ENCODE results near the gene AGBL1.
A peak's percentile ranks its signal among the peaks of the same experiment; 100 is the strongest.

The AGBL1 gene

DNA sequence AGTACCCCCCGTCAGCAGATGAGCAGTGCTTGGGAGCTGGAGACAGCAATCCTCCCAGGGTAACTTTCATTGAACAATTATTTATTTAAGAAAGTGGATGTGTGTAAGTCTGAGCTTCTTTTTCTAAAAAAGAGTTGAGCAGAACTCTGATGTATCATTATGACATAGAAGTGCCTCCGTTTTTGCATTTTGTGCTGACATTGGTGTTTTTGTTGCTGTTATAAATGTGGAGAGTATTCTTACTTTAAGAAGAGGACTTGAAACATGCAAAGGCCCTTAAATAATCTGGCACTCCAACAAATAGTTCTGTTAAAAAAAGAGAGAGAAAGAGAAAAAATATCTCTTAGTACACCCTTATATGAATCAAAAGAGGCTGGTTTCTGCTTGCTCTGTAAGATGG is 217.1 kb downstream of the AGBL1 start:
- H3K27ac Mint-ChIP-seq, result no peak overlapping the region
- H3K4me1 Mint-ChIP-seq, result no peaks in the 10 kb centered on the region
- no peaks in the 10 kb centered on the region for H3K27me3 Mint-ChIP-seq
- H3K4me3 Mint-ChIP-seq, result no peak overlapping the region
- no peaks in the 10 kb centered on the region for H3K9me3 Mint-ChIP-seq
- ATAC-seq, result no peak
- DNase-seq, result no peak

DNA sequence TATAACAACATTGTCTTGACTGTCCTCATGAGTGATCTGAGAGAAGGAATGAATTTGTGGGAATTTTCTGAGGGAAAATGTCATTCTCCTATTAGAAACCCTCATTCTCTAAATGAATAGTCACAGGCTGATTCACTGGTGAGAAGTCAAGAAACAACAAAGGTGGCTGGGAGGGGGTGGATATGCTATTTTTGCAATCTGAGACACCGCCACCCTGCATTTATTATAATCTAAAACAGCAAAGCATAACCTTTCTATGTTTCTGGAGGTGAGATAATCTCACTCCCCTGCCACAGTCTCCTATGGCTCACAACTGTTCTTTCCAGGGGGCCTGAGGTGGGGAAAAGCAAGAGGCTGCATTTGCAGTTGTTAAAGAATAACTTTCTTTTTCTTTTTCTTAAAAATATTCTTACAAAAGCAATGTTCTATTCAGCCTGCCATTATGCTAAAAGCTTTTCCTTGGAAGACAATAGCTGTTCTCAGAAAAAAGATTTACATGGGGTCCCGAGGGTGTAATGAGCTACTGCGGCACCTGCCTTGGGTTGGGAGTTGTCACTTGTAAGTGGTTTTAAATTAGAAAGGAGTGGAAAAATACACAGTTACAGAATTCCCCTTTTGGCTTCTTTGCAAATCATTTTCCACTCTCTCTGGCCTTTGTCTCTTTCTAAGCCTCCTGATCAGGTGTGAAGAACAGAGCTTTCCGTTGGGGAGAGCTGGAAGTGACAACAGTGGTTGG is 220.9 kb downstream of the AGBL1 start:
- Mint-ChIP-seq H3K27ac (peak overlapping the region in 1 of 2 donors; percentile 28), H3K9me3 (no peaks in the 10 kb centered on the region), H3K27me3 (peaks cover 6% of the 10 kb centered on the region), H3K4me1 (no peaks in the 10 kb centered on the region), H3K4me3 (no peak overlapping the region)
- no peak for ATAC-seq
- DNase-seq, result no peak

DNA sequence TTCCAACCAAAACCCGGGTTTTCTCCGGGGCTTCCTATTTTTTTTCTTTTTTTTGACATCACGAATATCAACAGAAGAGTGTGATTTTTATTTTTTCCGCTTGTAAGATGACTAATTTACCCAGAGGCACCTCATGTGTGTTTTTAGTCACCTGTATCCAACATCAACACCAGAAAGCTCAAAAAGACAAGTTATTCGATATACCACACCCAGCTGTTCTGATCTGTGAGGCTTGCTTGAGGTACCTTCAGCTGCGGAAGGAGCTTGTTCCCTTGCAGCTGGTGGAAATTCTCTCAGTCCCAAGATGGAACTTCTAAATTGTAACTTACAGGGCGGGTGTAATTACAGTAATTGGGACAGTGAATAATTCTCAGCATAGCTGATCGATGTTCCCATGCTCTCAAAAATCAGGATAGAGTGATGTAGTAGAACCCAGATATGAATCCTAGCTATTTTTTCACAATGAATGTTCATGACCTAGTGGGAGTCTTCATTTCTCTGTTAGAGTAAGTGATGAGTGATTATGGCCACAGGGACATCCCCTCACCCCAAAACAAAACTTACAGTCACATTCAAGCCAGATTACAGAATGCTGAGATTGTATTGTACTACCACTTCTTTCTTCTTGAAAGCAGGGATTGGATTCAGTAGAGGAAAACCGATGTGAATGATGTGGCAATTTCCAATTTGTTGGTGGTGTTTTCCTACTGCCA is 232.1 kb downstream of the AGBL1 start:
- peaks cover 0 to 1% of the 10 kb centered on the region in 2 donors for H3K9me3 Mint-ChIP-seq
- H3K4me3 Mint-ChIP-seq, result no peak overlapping the region
- peaks cover 18% of the 10 kb centered on the region for H3K27me3 Mint-ChIP-seq
- no peak for DNase-seq
- no peak overlapping the region for H3K27ac Mint-ChIP-seq
- peaks cover 8% of the 10 kb centered on the region for H3K4me1 Mint-ChIP-seq
- no peak for ATAC-seq

DNA sequence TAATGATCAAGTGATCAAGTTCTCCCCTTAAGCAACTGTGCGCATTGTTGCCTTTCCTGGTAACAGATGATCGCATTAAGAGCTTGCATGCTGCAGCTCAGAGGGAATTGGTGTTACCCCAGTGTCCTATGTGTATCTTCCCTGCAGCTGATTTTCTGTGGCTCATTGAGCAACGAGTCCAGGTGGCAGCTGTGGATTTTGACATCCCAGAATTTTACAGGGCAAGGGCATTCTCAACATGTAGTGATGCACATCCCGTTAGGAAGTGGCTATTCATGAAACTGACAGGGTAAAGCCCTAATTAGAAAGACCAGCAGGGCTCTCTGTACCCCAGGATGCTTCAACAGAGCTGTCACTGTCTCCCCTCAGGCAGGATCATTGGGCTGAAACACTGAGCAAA is 232.8 kb downstream of the AGBL1 start:
- Mint-ChIP-seq H3K4me1 (peaks cover 14% of the 10 kb centered on the region), H3K27me3 (peaks cover 25% of the 10 kb centered on the region), H3K4me3 (no peak overlapping the region), H3K27ac (no peak overlapping the region), H3K9me3 (peaks cover 0 to 8% of the 10 kb centered on the region in 2 donors)
- ATAC-seq (no peak), DNase-seq (no peak)

GRCh38 chr15:86316216-86316615 is 236.5 kb downstream of the AGBL1 start:
- Mint-ChIP-seq H3K9me3 (peaks cover 0 to 8% of the 10 kb centered on the region in 2 donors), H3K4me3 (no peak overlapping the region), H3K27me3 (peaks cover 12% of the 10 kb centered on the region), H3K4me1 (peaks cover 14% of the 10 kb centered on the region), H3K27ac (no peak overlapping the region)
- ATAC-seq, result no peak
- no peak for DNase-seq

DNA sequence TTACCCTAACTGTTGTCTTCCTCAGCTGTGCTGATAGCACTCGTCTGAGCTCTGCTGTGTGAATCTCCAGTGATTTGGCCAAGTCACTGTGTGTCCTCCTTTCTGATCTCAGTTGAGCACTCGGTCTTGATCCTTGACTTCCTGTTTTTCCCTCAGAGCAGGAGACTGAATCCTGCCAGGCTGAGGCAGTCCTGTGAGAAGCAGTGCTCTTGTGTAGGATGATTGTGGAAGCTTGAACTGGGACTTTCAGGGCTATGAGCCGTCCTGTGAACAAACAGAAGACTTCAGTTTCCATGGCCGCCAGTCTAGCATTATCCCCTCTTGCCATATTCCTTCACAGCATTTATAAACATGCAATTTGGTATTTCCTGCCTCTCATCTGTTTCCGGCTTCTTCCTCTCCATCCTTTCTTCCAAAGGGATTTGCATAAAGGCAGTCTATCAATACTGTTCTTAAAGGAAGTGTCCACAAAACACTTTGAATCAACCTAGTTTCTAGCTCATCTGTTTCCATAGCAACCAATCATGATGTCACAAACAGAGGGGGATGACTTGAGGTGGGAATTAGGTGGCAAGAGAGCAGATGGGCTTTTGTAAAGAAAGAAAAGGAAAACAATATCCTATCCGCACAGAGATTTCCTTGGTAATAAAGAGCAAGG is 237.2 kb downstream of the AGBL1 start:
- Mint-ChIP-seq H3K9me3 (peaks cover 0 to 8% of the 10 kb centered on the region in 2 donors), H3K4me3 (no peak overlapping the region), H3K4me1 (peaks cover 14% of the 10 kb centered on the region), H3K27me3 (peaks cover 12% of the 10 kb centered on the region), H3K27ac (no peak overlapping the region)
- DNase-seq (no peak), ATAC-seq (no peak)

GRCh38 chr15:86317384-86317740 is 237.7 kb downstream of the AGBL1 start:
- ATAC-seq, result no peak
- Mint-ChIP-seq H3K4me1 (peaks cover 14% of the 10 kb centered on the region), H3K9me3 (peaks cover 0 to 8% of the 10 kb centered on the region in 2 donors), H3K27me3 (peaks cover 12% of the 10 kb centered on the region), H3K27ac (no peak overlapping the region), H3K4me3 (no peak overlapping the region)
- DNase-seq, result no peak

- no peaks in the 10 kb centered on the region for H3K4me1 Mint-ChIP-seq
- no peaks in the 10 kb centered on the region for H3K9me3 Mint-ChIP-seq
- no peaks in the 10 kb centered on the region for H3K27me3 Mint-ChIP-seq
- H3K27ac Mint-ChIP-seq, result no peak overlapping the region
- H3K4me3 Mint-ChIP-seq, result no peak overlapping the region
- no peak for DNase-seq
- ATAC-seq, result no peak
These were observed 243.0 kb downstream of the AGBL1 start for GRCh38 chr15:86322629-86323028.

DNA sequence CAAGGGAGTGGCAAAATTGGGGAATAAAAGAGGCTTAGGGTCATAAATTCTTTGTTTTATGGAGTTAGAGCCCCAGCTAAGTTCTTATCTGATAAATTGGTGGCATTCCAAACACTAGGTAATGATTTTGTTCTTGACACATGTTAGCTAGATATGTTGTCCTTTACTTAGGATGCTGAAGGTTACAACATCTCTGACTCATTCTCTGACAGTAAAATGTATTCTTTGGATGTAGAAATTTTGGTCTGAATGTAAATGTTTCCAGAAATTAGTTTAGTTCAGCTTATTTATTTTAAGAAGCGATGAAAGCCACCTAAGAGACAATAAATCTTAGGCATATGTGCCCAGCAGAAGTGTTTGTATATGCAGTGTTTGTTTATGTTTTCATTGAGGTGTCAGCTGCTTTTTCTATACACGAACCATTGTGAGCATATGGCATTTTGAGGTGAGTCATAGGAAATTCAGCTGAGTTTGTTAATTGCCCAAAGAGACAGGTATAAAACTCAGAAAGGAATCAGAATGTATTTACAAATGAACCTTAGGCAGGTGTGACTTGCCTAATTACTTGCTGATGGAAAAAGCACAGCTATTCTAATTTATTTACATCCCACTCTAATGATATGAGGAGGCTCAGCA is 247.7 kb downstream of the AGBL1 start:
- no peak for DNase-seq
- H3K27ac Mint-ChIP-seq, result no peak overlapping the region
- ATAC-seq, result no peak
- no peak overlapping the region for H3K4me3 Mint-ChIP-seq
- no peaks in the 10 kb centered on the region for H3K27me3 Mint-ChIP-seq
- H3K9me3 Mint-ChIP-seq, result peaks cover 0 to 5% of the 10 kb centered on the region in 2 donors
- no peaks in the 10 kb centered on the region for H3K4me1 Mint-ChIP-seq

DNA sequence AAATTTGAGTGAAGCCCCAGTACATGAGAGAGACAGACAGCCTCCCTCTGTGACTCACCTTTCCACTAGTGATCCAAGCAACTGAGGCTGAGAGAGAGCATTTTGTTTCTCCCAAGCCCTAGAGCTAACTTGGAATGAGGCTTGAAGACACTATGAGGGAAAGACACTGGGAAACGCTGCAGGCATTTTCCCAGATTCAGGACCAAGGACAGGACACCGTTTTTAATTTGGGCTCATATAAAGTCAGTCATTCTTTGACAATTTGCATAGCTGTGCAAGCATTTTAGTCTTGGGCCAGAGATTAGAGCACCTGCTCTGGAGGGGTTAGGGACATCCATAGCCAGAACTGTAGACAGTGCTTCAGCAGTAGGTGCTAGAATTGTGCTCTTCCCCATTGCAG is 249.0 kb downstream of the AGBL1 start:
- Mint-ChIP-seq H3K27ac (no peak overlapping the region), H3K4me1 (no peaks in the 10 kb centered on the region), H3K4me3 (no peak overlapping the region), H3K9me3 (peaks cover 0 to 5% of the 10 kb centered on the region in 2 donors), H3K27me3 (no peaks in the 10 kb centered on the region)
- ATAC-seq (no peak), DNase-seq (no peak)

DNA sequence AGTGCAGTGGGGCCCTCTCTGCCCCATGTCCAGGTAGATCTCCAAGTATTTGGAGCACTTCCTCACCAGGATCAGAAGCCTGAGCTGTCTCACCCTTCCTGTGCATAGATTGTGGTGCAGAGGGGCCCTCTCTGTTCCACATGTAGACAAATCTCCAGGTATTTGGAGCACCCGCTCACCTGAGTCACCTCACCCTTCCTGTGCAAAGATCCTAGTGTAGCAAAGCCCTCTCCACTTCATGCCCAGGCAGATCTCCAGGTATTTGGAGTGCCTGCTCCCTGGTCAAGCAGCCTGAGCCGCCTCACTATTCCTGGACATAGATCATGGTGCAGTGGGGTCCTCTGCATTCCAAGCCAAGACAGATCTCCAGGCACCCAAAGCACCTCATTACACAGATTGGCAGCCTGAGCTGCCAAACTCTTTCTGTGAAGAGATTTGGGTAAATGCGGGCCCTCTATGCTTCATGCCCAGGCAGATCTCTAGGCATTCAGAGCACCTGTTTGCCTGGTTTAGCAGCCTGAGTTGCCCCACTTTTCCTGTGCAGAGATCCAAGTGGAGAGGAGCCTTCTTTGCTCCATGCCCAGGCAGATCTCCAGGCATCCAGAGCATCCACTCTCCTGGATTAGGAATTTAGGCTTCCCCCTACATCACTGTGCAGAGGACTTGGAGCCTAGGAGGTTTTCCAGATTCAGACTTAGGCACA is 249.8 kb downstream of the AGBL1 start:
- Mint-ChIP-seq H3K9me3 (peaks cover 5 to 6% of the 10 kb centered on the region in 2 donors), H3K27ac (peak overlapping the region in 1 of 2 donors; percentile 61), H3K4me1 (no peaks in the 10 kb centered on the region), H3K4me3 (no peak overlapping the region), H3K27me3 (no peaks in the 10 kb centered on the region)
- DNase-seq, result no peak
- ATAC-seq, result no peak

DNA sequence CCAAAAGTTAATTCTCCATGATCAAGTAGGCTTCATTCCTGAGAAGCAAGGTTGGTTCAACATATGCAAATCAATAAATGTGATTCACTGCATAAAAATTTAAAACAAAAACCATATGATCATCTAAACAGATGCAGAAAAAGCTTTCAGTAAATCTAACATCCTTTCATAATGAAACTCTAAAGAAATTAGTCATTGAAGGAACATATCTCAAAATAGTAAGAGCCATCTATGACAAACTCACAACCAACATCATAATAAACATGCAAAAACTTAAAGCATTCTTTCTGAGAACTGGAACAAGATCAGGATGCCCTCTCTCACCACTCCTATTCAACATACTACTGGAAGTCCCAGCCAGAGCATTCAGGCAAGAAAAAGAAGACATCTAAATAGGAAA is 254.1 kb downstream of the AGBL1 start:
- Mint-ChIP-seq H3K27ac (no peak overlapping the region), H3K27me3 (no peaks in the 10 kb centered on the region), H3K4me1 (no peaks in the 10 kb centered on the region), H3K9me3 (peaks cover 5 to 15% of the 10 kb centered on the region in 2 donors), H3K4me3 (no peak overlapping the region)
- DNase-seq (no peak), ATAC-seq (no peak)

DNA sequence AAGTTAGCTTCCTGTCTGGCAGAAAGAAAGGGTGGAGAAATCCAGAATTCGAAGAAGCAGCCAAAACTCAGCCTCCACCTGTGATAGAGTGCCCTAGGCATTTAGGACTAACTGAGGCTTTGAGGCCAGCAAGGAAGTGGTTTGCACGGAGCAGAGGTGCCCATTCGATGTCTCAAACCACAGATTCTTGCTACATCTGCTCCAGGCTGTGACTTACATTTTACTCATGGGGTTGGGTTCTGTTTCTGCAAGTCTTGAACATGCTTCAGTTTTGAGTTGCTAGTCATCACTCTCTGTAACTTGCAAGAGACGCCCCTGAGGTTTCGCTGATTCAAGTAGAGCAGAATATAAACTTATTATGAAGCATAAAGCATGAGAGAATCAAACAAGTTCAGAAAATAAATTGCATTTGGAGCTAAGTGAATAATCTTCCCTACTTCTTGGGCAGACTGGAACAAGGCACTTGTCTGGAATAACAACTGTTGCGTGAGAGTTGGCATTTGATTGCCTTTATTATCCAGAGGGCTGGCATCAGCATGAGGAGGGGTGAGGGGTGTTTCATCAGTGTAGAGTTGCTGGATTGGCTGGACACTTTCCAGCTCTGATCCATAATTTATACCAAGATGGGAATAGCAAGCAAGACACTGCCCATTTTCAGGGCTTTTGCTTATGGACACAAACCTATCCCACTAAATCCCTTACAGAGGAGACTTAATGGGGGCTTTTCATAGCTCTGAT is 256.5 kb downstream of the AGBL1 start:
- H3K27ac Mint-ChIP-seq, result no peak overlapping the region
- H3K27me3 Mint-ChIP-seq, result no peaks in the 10 kb centered on the region
- H3K4me3 Mint-ChIP-seq, result no peak overlapping the region
- H3K9me3 Mint-ChIP-seq, result peaks cover 5 to 15% of the 10 kb centered on the region in 2 donors
- H3K4me1 Mint-ChIP-seq, result no peaks in the 10 kb centered on the region
- DNase-seq, result no peak
- peak; percentile 52 for ATAC-seq

DNA sequence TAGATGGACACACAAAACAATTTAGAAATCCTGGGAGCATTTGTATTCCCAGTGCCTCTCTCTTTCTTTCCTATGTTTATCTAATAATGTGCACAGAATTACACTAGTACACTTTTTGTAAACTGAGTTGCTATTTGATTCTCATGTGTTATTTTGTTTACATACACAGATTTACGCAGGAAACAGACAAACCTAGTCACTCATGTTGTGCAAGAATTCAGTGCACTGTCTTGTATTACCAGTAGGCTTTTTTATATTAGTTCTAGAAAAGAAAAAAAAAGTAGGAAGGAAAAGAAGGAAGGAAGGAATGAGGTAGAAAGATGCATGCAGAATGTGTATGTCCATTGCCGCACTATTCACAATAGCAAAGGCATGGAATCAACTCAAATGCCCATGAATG is 257.4 kb downstream of the AGBL1 start:
- Mint-ChIP-seq H3K4me1 (no peaks in the 10 kb centered on the region), H3K4me3 (no peak overlapping the region), H3K9me3 (peaks cover 0 to 15% of the 10 kb centered on the region in 2 donors), H3K27ac (no peak overlapping the region), H3K27me3 (no peaks in the 10 kb centered on the region)
- no peak for DNase-seq
- no peak for ATAC-seq

GRCh38 chr15:86347245-86347644 is 267.6 kb downstream of the AGBL1 start:
- Mint-ChIP-seq H3K4me1 (no peaks in the 10 kb centered on the region), H3K9me3 (no peaks in the 10 kb centered on the region), H3K27me3 (peaks cover 11% of the 10 kb centered on the region), H3K4me3 (no peak overlapping the region), H3K27ac (no peak overlapping the region)
- DNase-seq (no peak), ATAC-seq (no peak)
